ENCODE data around the gene TMPRSS2. TPM values are rescaled to one million over a fixed set of nuclear protein-coding genes. Genes with fewer than 3 reads are reported as not detected.

The TMPRSS2 gene
- total RNA-seq, 4 donors from 2014 or later = 0.26 to 1.5 TPM; not detected in 2

DNA sequence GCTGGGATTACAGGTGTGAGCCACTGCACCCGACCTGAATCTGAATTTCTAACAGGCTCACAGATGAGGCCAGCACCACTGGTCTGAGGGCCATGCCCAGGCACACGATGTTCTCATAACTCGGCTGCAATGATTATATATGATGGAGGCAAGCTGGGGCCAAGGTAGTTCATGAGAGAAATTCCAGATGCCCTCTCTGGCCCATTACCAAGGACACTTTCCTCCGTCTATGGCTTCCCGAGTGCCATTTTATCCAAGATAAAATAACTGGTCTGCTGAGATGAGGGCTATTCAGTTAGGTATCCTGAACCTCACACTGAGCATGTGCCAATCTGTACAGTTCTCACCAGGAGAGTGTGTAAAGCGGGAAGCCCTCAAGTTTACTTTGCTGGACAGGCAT lies 16.5 kb downstream of the TMPRSS2 start:
- Histone ChIP-seq H3K4me3 (no peak overlapping the region), H3K27me3 (no peaks in the 10 kb centered on the region), H3K9me3 (no peaks in the 10 kb centered on the region), H3K4me1 (no peaks in the 10 kb centered on the region), H3K36me3 (no peaks in the 10 kb centered on the region), H3K27ac (no peak overlapping the region)
- intact Hi-C loops (cut with DNase I; ENCODE audit: low total_unique reads) = no loop called here
- no peak for TF ChIP-seq POLR2A (IDR thresholded peaks at IDR 0.05)
- TF ChIP-seq, protein P1, sequence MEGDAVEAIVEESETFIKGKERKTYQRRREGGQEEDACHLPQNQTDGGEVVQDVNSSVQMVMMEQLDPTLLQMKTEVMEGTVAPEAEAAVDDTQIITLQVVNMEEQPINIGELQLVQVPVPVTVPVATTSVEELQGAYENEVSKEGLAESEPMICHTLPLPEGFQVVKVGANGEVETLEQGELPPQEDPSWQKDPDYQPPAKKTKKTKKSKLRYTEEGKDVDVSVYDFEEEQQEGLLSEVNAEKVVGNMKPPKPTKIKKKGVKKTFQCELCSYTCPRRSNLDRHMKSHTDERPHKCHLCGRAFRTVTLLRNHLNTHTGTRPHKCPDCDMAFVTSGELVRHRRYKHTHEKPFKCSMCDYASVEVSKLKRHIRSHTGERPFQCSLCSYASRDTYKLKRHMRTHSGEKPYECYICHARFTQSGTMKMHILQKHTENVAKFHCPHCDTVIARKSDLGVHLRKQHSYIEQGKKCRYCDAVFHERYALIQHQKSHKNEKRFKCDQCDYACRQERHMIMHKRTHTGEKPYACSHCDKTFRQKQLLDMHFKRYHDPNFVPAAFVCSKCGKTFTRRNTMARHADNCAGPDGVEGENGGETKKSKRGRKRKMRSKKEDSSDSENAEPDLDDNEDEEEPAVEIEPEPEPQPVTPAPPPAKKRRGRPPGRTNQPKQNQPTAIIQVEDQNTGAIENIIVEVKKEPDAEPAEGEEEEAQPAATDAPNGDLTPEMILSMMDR (IDR thresholded peaks at IDR 0.05) = no peak
- DNase-seq = no peak

DNA sequence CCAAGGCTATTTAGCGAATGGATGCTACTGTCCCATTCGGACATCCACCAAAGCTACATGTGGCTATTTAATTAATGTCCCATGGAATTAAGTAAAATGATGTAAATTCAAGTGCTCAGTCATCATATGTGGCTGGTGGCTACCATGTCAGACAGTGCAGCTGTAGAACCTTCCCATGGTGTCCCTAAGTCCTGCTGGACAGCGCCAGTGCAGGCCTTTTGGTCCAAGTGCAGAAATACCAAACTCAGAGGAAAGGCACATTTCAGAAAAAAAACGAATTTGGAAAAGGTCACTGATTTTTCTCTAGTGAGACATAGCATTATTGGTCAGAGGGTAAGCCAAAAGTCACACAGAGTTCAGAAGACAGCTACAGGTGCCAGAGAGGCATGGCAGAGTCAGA lies 17.6 kb downstream of the TMPRSS2 start:
- Histone ChIP-seq H3K4me3 (no peak overlapping the region), H3K4me1 (no peaks in the 10 kb centered on the region), H3K9me3 (no peaks in the 10 kb centered on the region), H3K27ac (no peak overlapping the region), H3K36me3 (no peaks in the 10 kb centered on the region), H3K27me3 (no peaks in the 10 kb centered on the region)
- no peak for DNase-seq
- intact Hi-C loops (cut with DNase I; ENCODE audit: low total_unique reads) = no loop called here
- TF ChIP-seq, protein P1 (IDR thresholded peaks at IDR 0.05) = no peak
- no peak for TF ChIP-seq POLR2A (IDR thresholded peaks at IDR 0.05)

DNA sequence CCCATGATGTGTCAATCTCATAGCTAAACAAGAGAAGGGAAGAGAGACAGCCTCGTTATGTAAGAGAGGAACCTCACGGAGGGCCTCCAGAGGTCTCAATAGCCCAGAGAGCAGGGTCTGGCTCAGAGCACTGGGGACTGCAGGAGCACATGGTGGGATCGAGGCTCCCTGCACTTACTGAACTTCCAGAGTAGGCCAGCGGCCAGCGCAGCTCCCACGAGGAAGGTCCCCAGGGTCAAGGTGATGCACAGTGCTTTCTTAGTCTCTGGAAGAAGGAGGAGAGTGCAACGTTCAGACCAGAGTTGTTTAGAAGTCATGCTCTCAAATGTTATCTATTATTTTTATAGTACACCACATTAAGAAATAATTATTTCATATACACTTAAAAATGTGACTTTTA lies 18.6 kb downstream of the TMPRSS2 start:
- H3K4me1 ChIP-seq = no peaks in the 10 kb centered on the region
- intact Hi-C loops (cut with DNase I; ENCODE audit: low total_unique reads) = no loop called here
- H3K36me3 ChIP-seq = no peaks in the 10 kb centered on the region
- H3K27ac ChIP-seq = no peak overlapping the region
- DNase-seq = no peak
- H3K9me3 ChIP-seq = no peaks in the 10 kb centered on the region
- no peak overlapping the region for H3K4me3 ChIP-seq
- no peaks in the 10 kb centered on the region for H3K27me3 ChIP-seq
- TF ChIP-seq, protein P1 (IDR thresholded peaks at IDR 0.05) = no peak
- no peak for TF ChIP-seq POLR2A (IDR thresholded peaks at IDR 0.05)

DNA sequence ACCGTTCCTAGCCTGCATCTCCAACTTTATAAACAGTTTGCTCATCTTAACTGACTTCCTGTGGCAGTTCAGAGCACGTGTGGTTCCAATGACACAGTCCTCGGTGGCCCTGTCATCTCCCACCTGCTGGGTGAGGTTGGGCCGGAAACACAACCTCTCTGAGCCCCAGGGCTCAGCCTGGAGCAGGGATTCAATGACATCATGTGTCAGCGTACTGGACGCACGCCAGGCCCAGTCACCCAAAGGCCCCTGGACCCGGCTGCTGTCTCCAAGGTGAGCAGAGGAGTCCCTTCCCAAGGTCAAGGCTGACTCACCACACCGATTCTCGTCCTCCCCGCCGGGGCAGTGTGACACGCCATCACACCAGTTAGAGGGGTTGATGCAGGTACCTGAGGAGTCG lies 19.9 kb downstream of the TMPRSS2 start:
- no peaks in the 10 kb centered on the region for H3K9me3 ChIP-seq
- no peak overlapping the region for H3K4me3 ChIP-seq
- no peak for DNase-seq
- H3K4me1 ChIP-seq = no peaks in the 10 kb centered on the region
- TF ChIP-seq, protein P1 (IDR thresholded peaks at IDR 0.05) = no peak
- TF ChIP-seq POLR2A (IDR thresholded peaks at IDR 0.05) = no peak
- H3K27ac ChIP-seq = no peak overlapping the region
- no peaks in the 10 kb centered on the region for H3K36me3 ChIP-seq
- no peaks in the 10 kb centered on the region for H3K27me3 ChIP-seq
- intact Hi-C loops (cut with DNase I; ENCODE audit: low total_unique reads) = no loop called here

DNA sequence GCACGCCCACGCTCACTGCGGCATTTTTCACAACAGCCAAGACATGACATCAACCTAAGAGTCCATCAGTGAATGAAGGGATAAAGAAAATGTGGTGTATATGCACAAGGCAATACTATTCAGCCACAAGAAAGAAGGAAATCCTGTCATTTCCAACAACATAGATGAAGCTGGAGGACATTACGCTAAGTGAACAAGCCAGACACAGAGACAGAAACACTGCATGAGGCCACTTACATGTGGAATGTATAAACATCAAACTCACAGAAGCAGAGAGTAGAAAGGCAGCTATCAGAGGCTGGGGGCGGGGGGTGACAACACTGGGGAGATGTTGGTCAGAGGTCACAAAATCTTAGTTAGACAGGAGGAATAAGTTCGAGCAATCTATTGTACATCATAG lies 20.9 kb downstream of the TMPRSS2 start:
- Histone ChIP-seq H3K4me1 (no peaks in the 10 kb centered on the region), H3K27me3 (no peaks in the 10 kb centered on the region), H3K27ac (no peak overlapping the region), H3K9me3 (no peaks in the 10 kb centered on the region), H3K4me3 (no peak overlapping the region), H3K36me3 (no peaks in the 10 kb centered on the region)
- TF ChIP-seq POLR2A (IDR thresholded peaks at IDR 0.05) = no peak
- TF ChIP-seq, protein P1 (IDR thresholded peaks at IDR 0.05) = no peak
- intact Hi-C loops (cut with DNase I; ENCODE audit: low total_unique reads) = no loop called here
- DNase-seq = no peak
